GM19452 (cell line): ENCODE results near the gene KRT25.

ENCODE experiments used
- ATAC-seq: cut with Tn5 transposase; IDR thresholded peaks from one replicate; pipeline ENCODE4 v1.9.1; 2021; ENCODE audit not compliant: unreplicated experiment

The KRT25 gene

DNA sequence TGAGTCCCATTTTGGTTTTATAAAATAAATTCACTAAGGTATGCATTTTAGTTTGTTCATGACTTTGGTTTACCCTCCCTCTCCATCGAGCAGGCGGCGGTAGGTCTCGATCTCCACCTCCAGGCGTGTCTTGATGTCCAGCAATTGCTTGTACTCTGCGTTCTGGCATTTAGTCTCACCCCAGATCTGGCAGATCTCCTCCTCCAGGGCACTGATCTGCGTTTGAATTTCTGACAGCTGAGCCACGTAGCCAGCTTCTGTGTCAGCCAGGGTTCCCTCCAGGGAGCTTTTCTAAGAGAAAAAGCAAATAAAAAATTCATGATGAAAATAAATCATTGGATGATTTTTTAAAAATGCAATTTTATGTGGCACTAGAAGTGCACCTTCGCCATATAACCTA lies 55.8 kb downstream of the KRT25 start:
- ATAC-seq: no peak
